SKM-1 treated with dmso at 0.1 percent for 144 hours (cell line): ENCODE data around the gene GH1.
"Not testable (repeated sequence)": the region's sequence is repeated elsewhere in the genome, so short reads cannot be mapped to it uniquely, and the experiment has no call there.

Source experiments
- DNase-seq: peaks from one replicate; lab custom pipeline; 2025; ENCODE audit not compliant: unreplicated experiment; lab: John Stamatoyannopoulos, UW

Gene GH1

GRCh38 chr17:63869491-63870291 is 48.9 kb downstream of the GH1 start:
- not testable (repeated sequence) for DNase-seq
